HG02798 (cell line): ENCODE results near the gene AREL1.

Experiments
- ATAC-seq: cut with Tn5 transposase; IDR thresholded peaks from one replicate; pipeline ENCODE4 v1.9.1; 2021; ENCODE audit warnings: mild to moderate bottlenecking; ENCODE audit not compliant: unreplicated experiment, poor library complexity

Gene AREL1

GRCh38 chr14:74614508-74615495, 98.1 kb downstream of the AREL1 start:
- ATAC-seq, result no peak

DNA sequence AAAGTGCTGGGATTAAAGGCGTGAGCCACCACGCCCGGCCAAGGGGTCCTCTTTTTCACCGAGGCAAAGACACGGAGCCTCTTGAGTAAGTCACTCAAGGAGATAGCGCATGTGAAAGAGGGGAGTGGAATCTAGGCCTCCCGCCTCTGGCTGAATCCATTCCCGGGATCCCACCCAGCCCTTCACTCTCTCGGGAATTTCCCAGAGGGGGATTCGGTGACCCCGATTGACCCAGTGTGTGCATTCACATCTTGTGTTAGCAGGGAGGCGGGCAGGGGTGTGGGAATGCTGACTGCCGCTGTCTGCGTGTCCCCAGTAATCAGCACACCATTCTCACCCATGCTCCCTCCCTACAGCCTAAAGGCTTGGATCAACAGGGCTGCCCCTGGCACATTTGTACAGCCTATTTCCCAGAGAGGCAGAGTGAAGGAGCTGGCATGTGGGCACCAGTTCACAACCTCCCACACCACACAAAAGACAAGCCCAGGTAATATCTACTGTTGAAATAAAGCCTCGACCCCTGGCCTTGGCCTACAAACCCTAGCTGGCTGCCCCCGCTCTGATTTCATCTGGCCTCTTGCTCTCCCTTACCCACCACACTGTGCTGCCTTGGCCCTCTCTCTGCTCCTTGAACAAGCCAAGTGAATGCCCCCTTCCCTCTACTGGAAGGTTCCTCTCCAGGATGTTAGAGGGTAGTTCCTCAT, 99.5 kb downstream of the AREL1 start:
- ATAC-seq, result no peak

- peak; percentile 59 for ATAC-seq
Observed at GRCh38 chr14:74612350-74613021, 100.4 kb downstream of the AREL1 start.

DNA sequence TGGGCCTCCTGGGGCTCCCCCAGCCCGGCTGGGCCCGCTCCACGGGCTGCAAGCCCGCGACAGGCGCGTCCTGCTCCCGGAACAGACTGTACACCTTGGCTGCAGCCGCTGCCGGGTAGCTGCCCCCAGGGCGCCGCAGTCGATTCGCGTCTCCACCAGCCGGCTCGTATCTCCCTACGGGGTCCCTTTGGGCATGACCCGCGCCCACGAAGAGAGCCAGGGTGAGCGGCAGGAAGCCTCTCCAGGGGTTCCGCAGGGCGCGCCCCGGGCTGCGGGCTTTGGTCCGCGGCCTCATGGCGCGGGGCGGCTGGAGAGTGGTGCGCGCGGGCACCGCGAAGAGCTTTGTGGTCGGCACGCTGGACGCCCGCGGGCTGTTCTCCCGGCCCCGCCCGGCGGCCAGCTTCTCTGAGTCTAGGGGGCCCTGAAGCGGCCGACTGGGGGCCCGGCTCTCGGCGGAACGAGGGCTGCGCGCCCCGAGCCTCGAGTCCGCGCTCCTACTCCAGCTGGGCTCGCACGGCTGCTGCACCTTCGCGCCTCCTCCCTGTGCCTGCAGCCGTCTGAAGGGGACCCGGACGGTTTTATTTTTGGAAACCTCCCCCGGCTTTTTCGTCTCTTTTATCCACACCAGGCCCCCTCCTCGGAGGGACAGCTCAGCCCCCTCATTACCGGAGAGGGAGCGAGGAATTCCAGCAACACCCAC, 101.1 kb downstream of the AREL1 start, which contains the start of gene LTBP2:
LTBP2 (minus strand) TSS at position 588 of the 700 bp plus-strand sequence; CDS start at position 295, 293 bp downstream.
- no peak for ATAC-seq
